Liver (tissue), 3 donors: ENCODE data around the gene OR2H1.

ENCODE experiments used
- ATF3 ChIP-seq: IDR thresholded peaks from 2 replicates; pipeline ENCODE4 v1.6.1; 2016; ENCODE audit warnings: antibody characterized with exemption
- CTCF ChIP-seq: fragments of 150-350 bp; IDR thresholded peaks from 2 replicates; pipeline ENCODE4 v1.5.1; 2017; ENCODE audit warnings: improper control_type of control experiment, low read depth, low read length; ENCODE audit not compliant: missing input control
- EGR1 ChIP-seq, 2 donors: IDR thresholded peaks; 2 replicates each; pipeline ENCODE4 v1.6.1; 2016 to 2018; ENCODE audit warnings: antibody characterized with exemption in 2 of 2, low read depth in 2 of 2
- GABPA ChIP-seq, 2 donors: IDR thresholded peaks in 1 of 2; conservative IDR thresholded peaks in 1 of 2; 2 replicates each; pipeline ENCODE4 v1.6.1; 2016; ENCODE audit warnings: antibody characterized with exemption in 2 of 2, mild to moderate bottlenecking in 1 of 2, moderate library complexity in 1 of 2
- JUND ChIP-seq, 2 donors: IDR thresholded peaks; 2 replicates each; pipeline ENCODE4 v1.6.1; 2016; ENCODE audit warnings: antibody characterized with exemption in 2 of 2
- MAX ChIP-seq: IDR thresholded peaks from 2 replicates; pipeline ENCODE4 v1.6.1; 2016; ENCODE audit warnings: antibody characterized with exemption
- RAD21 ChIP-seq, 2 donors: IDR thresholded peaks; 2 replicates each; pipeline ENCODE4 v1.6.1; 2016; ENCODE audit warnings: antibody characterized with exemption in 2 of 2, mild to moderate bottlenecking in 2 of 2
- REST ChIP-seq: IDR thresholded peaks from 2 replicates; pipeline ENCODE4 v1.6.1; 2016; ENCODE audit warnings: antibody characterized with exemption, mild to moderate bottlenecking
- SP1 ChIP-seq: IDR thresholded peaks from 2 replicates; pipeline ENCODE4 v1.6.1; 2018; ENCODE audit warnings: antibody characterized with exemption, mild to moderate bottlenecking
- TAF1 ChIP-seq: conservative IDR thresholded peaks from 2 replicates; pipeline ENCODE4 v1.6.1; 2016; ENCODE audit warnings: antibody characterized with exemption, mild to moderate bottlenecking
- YY1 ChIP-seq: IDR thresholded peaks from 2 replicates; pipeline ENCODE4 v1.6.1; 2016; ENCODE audit warnings: antibody characterized with exemption, mild to moderate bottlenecking
- donor health status: healthy.
- donor health status: healthy.

- TF ChIP-seq CTCF, result no peak
- no peak for TF ChIP-seq RAD21 (IDR thresholded peaks at IDR 0.05)
- no peak for TF ChIP-seq GABPA (IDR thresholded peaks at IDR 0.05 in 1 of 2, conservative IDR thresholded peaks at IDR 0.05 in 1 of 2)
- TF ChIP-seq ATF3, result no peak
- no peak for TF ChIP-seq YY1
- TF ChIP-seq REST, result no peak
- TF ChIP-seq JUND (IDR thresholded peaks at IDR 0.05), result no peak
- TF ChIP-seq EGR1 (IDR thresholded peaks at IDR 0.05; ENCODE audit: low read depth in 2 of 2), result no peak
- TF ChIP-seq SP1, result no peak
- TF ChIP-seq TAF1, result no peak
- no peak for TF ChIP-seq MAX
These were observed 50.4 kb downstream of the OR2H1 start for GRCh38 chr6:29507319-29507718.
